GM23338 (cell line): ENCODE results near the gene TMEM63A.

Source experiments
- CTCF ChIP-seq, 2 experiments: fragments of 200-600 bp in 1 of 2; sonication (generic) in 1 of 2; conservative IDR thresholded peaks; 2 replicates each; pipeline versions ENCODE4 v1.5.1 to v1.6.1; 2016 to 2017; ENCODE audit warnings: antibody characterized with exemption in 2 of 2, low read depth in 2 of 2, mild to moderate bottlenecking in 2 of 2, moderate library complexity in 1 of 2
- EZH2 ChIP-seq: fragments of 200-600 bp; sonication (generic); IDR thresholded peaks from one replicate; pipeline ENCODE4 v1.8.0; 2017; ENCODE audit warnings: antibody characterized with exemption, mild to moderate bottlenecking, low read depth; ENCODE audit not compliant: unreplicated experiment
- REST ChIP-seq: IDR thresholded peaks from one replicate; pipeline ENCODE4 v1.6.1; 2018; ENCODE audit warnings: antibody characterized with exemption; ENCODE audit not compliant: unreplicated experiment

GRCh38 chr1:225857256-225857655 lies 24.9 kb downstream of the TMEM63A start:
- TF ChIP-seq EZH2 (no peak), CTCF (conservative IDR thresholded peaks at IDR 0.05; ENCODE audit: low read depth in 2 of 2) (no peak), REST (no peak)
